PC-9 (cell line): Measurements from ENCODE around the gene NR2F1-AS1. TPM values are rescaled to one million over a fixed set of nuclear protein-coding genes. Genes with fewer than 3 reads are reported as not detected.

ENCODE experiments used
- BruUV-seq: library from RNA; stranded (reverse); fragments of 400-500 nt; replicated peaks from 2 replicates; lab custom pipeline; 2021; lab: Mats Ljungman, UMichigan
- CTCF ChIA-PET: fragments of 300-600 bp; sonication (Branson Sonifier 250); formaldehyde crosslinking; loops from one replicate; lab custom pipeline; 2022; ENCODE audit warnings: antibody characterized with exemption; lab: Charles Lee
- POLR2A ChIA-PET: fragments of 300-600 bp; sonication (Branson Sonifier 250); formaldehyde crosslinking; loops from one replicate; lab custom pipeline; 2022; ENCODE audit warnings: antibody characterized with exemption; ENCODE audit not compliant: unreplicated experiment; lab: Charles Lee
- DNase-seq, 2 experiments: peaks; one replicate each; pipeline versions ENCODE4 v3.0.0 to v3.0.0-alpha.2; 2015 to 2022; ENCODE audit warnings: mixed read lengths in 1 of 2
- H2AFZ ChIP-seq: fragments of 200-600 bp; sonication (generic); 2 replicates; pipeline ENCODE4 v1.8.1; 2017; ENCODE audit warnings: antibody characterized with exemption
- H3F3A ChIP-seq: fragments of 200-600 bp; sonication (generic); 2 replicates; pipeline ENCODE4 v1.8.1; 2017; ENCODE audit warnings: antibody characterized with exemption, mild to moderate bottlenecking, low read depth; ENCODE audit not compliant: insufficient read depth
- H3K27ac ChIP-seq: fragments of 200-600 bp; sonication (generic); 2 replicates; pipeline ENCODE4 v1.6.1; 2016; ENCODE audit warnings: mixed run types
- H3K27me3 ChIP-seq: fragments of 200-600 bp; sonication (generic); 2 replicates; pipeline ENCODE4 v1.6.1; 2016; ENCODE audit warnings: low read depth, mixed run types; ENCODE audit not compliant: insufficient read depth
- H3K36me3 ChIP-seq: fragments of 200-600 bp; sonication (generic); 2 replicates; pipeline ENCODE4 v1.6.1; 2016; ENCODE audit warnings: low read depth, mixed run types
- H3K4me1 ChIP-seq: fragments of 200-600 bp; sonication (generic); replicated peaks from 2 replicates; pipeline ENCODE4 v1.6.1; 2016; ENCODE audit warnings: mixed run types; ENCODE audit not compliant: insufficient read depth
- H3K4me2 ChIP-seq: fragments of 200-600 bp; sonication (generic); 2 replicates; pipeline ENCODE4 v1.6.1; 2017; ENCODE audit warnings: mixed run types
- H3K4me3 ChIP-seq: fragments of 200-600 bp; sonication (generic); 2 replicates; pipeline ENCODE4 v1.6.1; 2016; ENCODE audit warnings: mixed run types
- H3K79me2 ChIP-seq: fragments of 200-600 bp; sonication (generic); 2 replicates; pipeline ENCODE4 v1.6.1; 2017; ENCODE audit warnings: low read depth, mixed run types
- H3K9me2 ChIP-seq: fragments of 200-600 bp; sonication (generic); 2 replicates; pipeline ENCODE4 v1.8.1; 2017; ENCODE audit warnings: mild to moderate bottlenecking; ENCODE audit not compliant: insufficient read depth
- H3K9me3 ChIP-seq: fragments of 200-600 bp; sonication (generic); 2 replicates; pipeline ENCODE4 v1.8.1; 2016; ENCODE audit warnings: low read depth; ENCODE audit not compliant: insufficient read depth
- H4K20me1 ChIP-seq: fragments of 200-600 bp; sonication (generic); 2 replicates; pipeline ENCODE4 v1.8.1; 2017; ENCODE audit not compliant: insufficient read depth
- EZH2 ChIP-seq: fragments of 200-600 bp; sonication (generic); IDR thresholded peaks from 2 replicates; pipeline ENCODE4 v1.8.0; 2017; ENCODE audit warnings: antibody characterized with exemption, low read depth
- intact Hi-C: fragments of 100-400 bp; cut with micrococcal nuclease; formaldehyde crosslinking; loops from one replicate; pipeline ENCODE4 v1.10.0; 2022; ENCODE audit not compliant: unreplicated experiment
- total RNA-seq: library from RNA; stranded (reverse); gene quantifications from 2 replicates; pipeline ENCODE4 v1.2.3, GENCODE V29; 2021
- TF ChIP-seq, protein P1 (sequence below): fragments of 200-600 bp; sonication (generic); conservative IDR thresholded peaks from 2 replicates; pipeline ENCODE4 v1.6.1; 2017; ENCODE audit warnings: mixed run types, antibody characterized with exemption, mild to moderate bottlenecking, moderate library complexity

NR2F1-AS1 gene
- total RNA-seq, 1 experiment from 2014 or later: 6.0 TPM

DNA sequence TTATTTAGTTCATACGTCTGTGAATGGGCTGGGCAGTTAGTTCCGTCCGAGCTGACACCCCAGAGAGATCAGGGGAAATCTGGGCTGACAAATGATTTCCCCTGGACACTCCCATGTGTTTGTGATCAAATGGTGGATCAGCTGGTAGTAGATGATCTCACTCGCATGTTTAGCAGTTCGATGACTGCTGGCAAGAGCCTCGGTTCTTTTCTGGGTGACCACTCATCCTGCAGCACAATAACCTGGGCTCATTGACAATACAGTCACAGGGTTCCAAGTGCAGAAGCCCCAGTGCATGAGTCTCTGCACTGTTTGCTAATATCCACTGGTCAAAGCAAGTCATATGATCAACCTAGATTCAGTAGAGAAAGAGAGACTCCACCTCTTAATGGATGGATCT is 155.9 kb downstream of the NR2F1-AS1 start:
- TF ChIP-seq, protein P1, sequence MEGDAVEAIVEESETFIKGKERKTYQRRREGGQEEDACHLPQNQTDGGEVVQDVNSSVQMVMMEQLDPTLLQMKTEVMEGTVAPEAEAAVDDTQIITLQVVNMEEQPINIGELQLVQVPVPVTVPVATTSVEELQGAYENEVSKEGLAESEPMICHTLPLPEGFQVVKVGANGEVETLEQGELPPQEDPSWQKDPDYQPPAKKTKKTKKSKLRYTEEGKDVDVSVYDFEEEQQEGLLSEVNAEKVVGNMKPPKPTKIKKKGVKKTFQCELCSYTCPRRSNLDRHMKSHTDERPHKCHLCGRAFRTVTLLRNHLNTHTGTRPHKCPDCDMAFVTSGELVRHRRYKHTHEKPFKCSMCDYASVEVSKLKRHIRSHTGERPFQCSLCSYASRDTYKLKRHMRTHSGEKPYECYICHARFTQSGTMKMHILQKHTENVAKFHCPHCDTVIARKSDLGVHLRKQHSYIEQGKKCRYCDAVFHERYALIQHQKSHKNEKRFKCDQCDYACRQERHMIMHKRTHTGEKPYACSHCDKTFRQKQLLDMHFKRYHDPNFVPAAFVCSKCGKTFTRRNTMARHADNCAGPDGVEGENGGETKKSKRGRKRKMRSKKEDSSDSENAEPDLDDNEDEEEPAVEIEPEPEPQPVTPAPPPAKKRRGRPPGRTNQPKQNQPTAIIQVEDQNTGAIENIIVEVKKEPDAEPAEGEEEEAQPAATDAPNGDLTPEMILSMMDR: no peak
- BruUV-seq: no TSS peak
- intact Hi-C loops: no loop called here
- no peaks in the 10 kb centered on the region for H3K27me3 ChIP-seq
- H4K20me1 ChIP-seq: no peaks in the 10 kb centered on the region
- ChIA-PET CTCF (no interaction called here), POLR2A (no interaction called here)
- H3K4me1 ChIP-seq: no peaks in the 10 kb centered on the region
- no peak for DNase-seq
- H2AFZ ChIP-seq: no peak overlapping the region
- no peaks in the 10 kb centered on the region for H3K79me2 ChIP-seq
- peaks cover 4% of the 10 kb centered on the region; the same call in 1 of the 2 replicates for H3F3A ChIP-seq
- no peak overlapping the region for H3K4me2 ChIP-seq
- H3K36me3 ChIP-seq: no peaks in the 10 kb centered on the region
- no peak overlapping the region for H3K27ac ChIP-seq
- H3K9me3 ChIP-seq: no peaks in the 10 kb centered on the region
- H3K4me3 ChIP-seq: no peak overlapping the region
- no peaks in the 10 kb centered on the region for H3K9me2 ChIP-seq

GRCh38 chr5:93423300-93423699 is 157.7 kb downstream of the NR2F1-AS1 start:
- CTCF ChIA-PET: no interaction called here

DNA sequence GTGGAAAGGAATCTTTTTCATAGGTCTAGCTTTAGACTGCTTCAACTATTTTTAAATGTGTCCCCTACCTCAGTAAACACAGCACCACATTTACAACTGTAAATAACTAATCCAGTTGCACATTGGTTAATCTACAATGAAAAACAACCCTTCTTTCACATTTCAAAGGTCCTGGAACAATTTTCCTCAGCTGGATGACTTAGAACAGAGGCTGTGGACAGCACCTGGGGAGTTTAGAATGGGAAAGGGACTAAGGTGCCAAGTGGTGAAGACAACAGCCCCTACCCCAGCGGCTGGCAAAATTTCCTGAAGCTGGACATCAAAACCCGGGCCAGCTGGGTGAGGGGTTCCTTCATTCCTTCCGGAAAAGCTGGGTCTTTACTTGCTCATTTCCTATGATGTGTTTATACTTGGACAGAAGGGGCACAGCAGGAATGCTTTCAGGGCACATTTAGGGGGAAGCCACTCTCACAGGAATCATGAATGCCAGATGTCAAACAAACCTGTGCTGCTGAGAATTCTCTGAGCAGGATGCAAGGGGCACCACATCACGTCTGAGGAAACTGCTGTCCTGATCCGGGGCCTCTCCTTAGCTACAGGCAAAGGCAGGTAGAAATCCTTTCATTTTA is 158.3 kb downstream of the NR2F1-AS1 start:
- intact Hi-C loops: no loop called here
- H3K79me2 ChIP-seq: no peaks in the 10 kb centered on the region
- H3K4me1 ChIP-seq: no peaks in the 10 kb centered on the region
- TF ChIP-seq EZH2: no peak
- TF ChIP-seq, protein P1: no peak
- no TSS peak for BruUV-seq
- H3F3A ChIP-seq: no peaks in the 10 kb centered on the region
- no peaks in the 10 kb centered on the region for H4K20me1 ChIP-seq
- H3K9me3 ChIP-seq: no peaks in the 10 kb centered on the region
- no peak overlapping the region for H3K4me3 ChIP-seq
- H3K9me2 ChIP-seq: no peaks in the 10 kb centered on the region
- H2AFZ ChIP-seq: no peak overlapping the region
- no peak overlapping the region for H3K4me2 ChIP-seq
- no peaks in the 10 kb centered on the region for H3K36me3 ChIP-seq
- POLR2A ChIA-PET: interaction anchor here (0.7 kb wide), 1 partner anchor 64 kb away, joined by 3 read pairs; no protein-coding TSS in a partner anchor
- DNase-seq: no peak
- H3K27ac ChIP-seq: no peak overlapping the region
- no peaks in the 10 kb centered on the region for H3K27me3 ChIP-seq
- CTCF ChIA-PET: no interaction called here

More at GRCh38 chr5:93423300-93423699, 157.7 kb downstream of the NR2F1-AS1 start:
- intact Hi-C loops: no loop called here
- no peaks in the 10 kb centered on the region for H3K9me2 ChIP-seq
- no peaks in the 10 kb centered on the region for H3K36me3 ChIP-seq
- POLR2A ChIA-PET: interaction anchor here (0.7 kb wide), 1 partner anchor 64 kb away, joined by 3 read pairs; no protein-coding TSS in a partner anchor
- no peak for DNase-seq
- H2AFZ ChIP-seq: no peak overlapping the region
- no peak overlapping the region for H3K27ac ChIP-seq
- no peaks in the 10 kb centered on the region for H4K20me1 ChIP-seq
- BruUV-seq: no TSS peak
- no peaks in the 10 kb centered on the region for H3K9me3 ChIP-seq
- no peak overlapping the region for H3K4me2 ChIP-seq
- no peaks in the 10 kb centered on the region for H3K79me2 ChIP-seq
- TF ChIP-seq, protein P1: no peak
- no peak for TF ChIP-seq EZH2
- H3K4me1 ChIP-seq: no peaks in the 10 kb centered on the region
- no peaks in the 10 kb centered on the region for H3F3A ChIP-seq
- no peaks in the 10 kb centered on the region for H3K27me3 ChIP-seq
- no peak overlapping the region for H3K4me3 ChIP-seq
